ENCODE results near the gene GARIN5B. TPM values are rescaled to one million over a fixed set of nuclear protein-coding genes. Genes with fewer than 3 reads are reported as not detected.
A peak's percentile ranks its signal among the peaks of the same experiment; 100 is the strongest.
"Not testable (repeated sequence)": the region's sequence is repeated elsewhere in the genome, so short reads cannot be mapped to it uniquely, and the experiment has no call there.

GARIN5B gene
- total and polyA plus RNA-seq, 2 experiments from 2014 or later = not detected

DNA sequence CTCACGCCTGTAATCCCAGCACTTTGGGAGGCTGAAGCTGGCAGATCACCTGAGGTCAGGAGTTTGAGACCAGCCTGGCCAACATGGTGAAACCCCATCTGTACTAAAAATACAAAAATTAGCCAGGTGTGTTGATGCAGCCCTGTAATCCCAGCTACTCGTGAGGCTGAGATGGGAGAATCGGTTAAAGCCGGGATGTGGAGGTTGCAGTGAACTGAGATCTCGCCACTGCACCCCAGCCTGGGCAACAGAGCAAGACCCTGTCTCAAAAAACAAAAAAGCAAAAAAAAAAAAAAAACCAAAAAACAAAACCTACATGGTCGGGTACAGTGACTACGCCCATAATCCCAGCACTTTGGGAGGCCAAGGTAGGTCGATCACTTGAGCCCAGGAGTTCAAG lies 46.1 kb upstream of the GARIN5B start:
- ATAC-seq; H3K4me3 Mint-ChIP-seq; H3K27ac ChIP-seq (ENCODE audit: low read depth); H3K27ac Mint-ChIP-seq; H3K4me3 ChIP-seq; H3K27me3 ChIP-seq (ENCODE audit: insufficient read depth); H2AFZ ChIP-seq; H3K9me2 ChIP-seq (ENCODE audit: insufficient read depth); H3K4me2 ChIP-seq; DNase-seq (ENCODE audit: low spot score): not testable (repeated sequence)
- peaks cover 12% of the 10 kb centered on the region for H3K4me1 ChIP-seq (ENCODE audit: insufficient read depth)
- peaks cover 23% of the 10 kb centered on the region for H3K36me3 ChIP-seq (ENCODE audit: insufficient read depth)
- Mint-ChIP-seq H3K4me1 (peaks cover 18% of the 10 kb centered on the region), H3K9me3 (peaks cover 30% of the 10 kb centered on the region), H3K27me3 (ENCODE audit: insufficient read depth, low read depth, poor library complexity) (peaks cover 25% of the 10 kb centered on the region), H3K36me3 (ENCODE audit: low read depth) (peaks cover 53% of the 10 kb centered on the region)
- H4K20me1 ChIP-seq (replicated peaks; ENCODE audit: insufficient read depth) = peaks cover 30% of the 10 kb centered on the region
- H3F3A ChIP-seq (replicated peaks; ENCODE audit: low read depth) = peaks cover 27% of the 10 kb centered on the region
- H3K79me2 ChIP-seq (replicated peaks; ENCODE audit: insufficient read depth) = peaks cover 32% of the 10 kb centered on the region

DNA sequence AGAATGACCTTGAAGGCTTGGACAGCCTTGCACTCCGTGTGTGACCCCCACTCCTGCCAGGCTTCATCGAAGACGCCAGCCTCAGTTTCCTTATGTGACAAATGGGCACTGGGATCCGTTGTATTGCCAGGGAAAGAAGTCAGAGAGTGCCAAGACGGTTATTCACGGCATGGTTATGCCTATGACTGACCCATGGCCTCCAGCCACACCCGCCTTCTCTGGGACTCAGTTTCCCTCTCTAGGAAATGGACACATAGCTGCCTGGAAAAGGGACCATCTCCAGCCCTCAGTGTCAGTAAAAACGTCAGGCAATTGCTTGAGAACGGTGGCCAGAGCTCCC lies 45.4 kb upstream of the GARIN5B start:
- Mint-ChIP-seq H3K27me3 (ENCODE audit: insufficient read depth, low read depth, poor library complexity) (peaks cover 23% of the 10 kb centered on the region), H3K4me1 (peaks cover 18% of the 10 kb centered on the region), H3K4me3 (peak overlapping the region; percentile 91), H3K36me3 (ENCODE audit: low read depth) (peaks cover 60% of the 10 kb centered on the region), H3K27ac (peak overlapping the region; percentile 98), H3K9me3 (peaks cover 30% of the 10 kb centered on the region)
- H3K79me2 ChIP-seq (replicated peaks; ENCODE audit: insufficient read depth) = peaks cover 39% of the 10 kb centered on the region
- no peak overlapping the region for H2AFZ ChIP-seq
- H3K36me3 ChIP-seq (ENCODE audit: insufficient read depth) = peaks cover 29% of the 10 kb centered on the region
- peaks cover 37% of the 10 kb centered on the region for H4K20me1 ChIP-seq (replicated peaks; ENCODE audit: insufficient read depth)
- H3F3A ChIP-seq (replicated peaks; ENCODE audit: low read depth) = peaks cover 33% of the 10 kb centered on the region
- H3K9me2 ChIP-seq (ENCODE audit: insufficient read depth) = peaks cover 8% of the 10 kb centered on the region
- peaks cover 14% of the 10 kb centered on the region for H3K4me1 ChIP-seq (ENCODE audit: insufficient read depth)
- peak overlapping the region; percentile 36; the same call in 1 of the 2 replicates for H3K4me3 ChIP-seq
- TF ChIP-seq STAT1 (IDR thresholded peaks at IDR 0.05; ENCODE audit: unreplicated experiment) (no peak), ZNF331 (CRISPR knock-in tag; IDR thresholded peaks at IDR 0.05; ENCODE audit: low read depth) (no peak), EZH2phosphoT487 (IDR thresholded peaks at IDR 0.05; ENCODE audit: unreplicated experiment) (no peak)
- peak overlapping the region; percentile 61; the same call in 1 of the 2 replicates for H3K4me2 ChIP-seq
- no peak for ATAC-seq
- H3K27ac ChIP-seq (ENCODE audit: low read depth) = peak overlapping the region; percentile 89; the same call in 1 of the 2 replicates
- no peak for DNase-seq (ENCODE audit: low spot score)
- H3K27me3 ChIP-seq (ENCODE audit: insufficient read depth) = no peaks in the 10 kb centered on the region

DNA sequence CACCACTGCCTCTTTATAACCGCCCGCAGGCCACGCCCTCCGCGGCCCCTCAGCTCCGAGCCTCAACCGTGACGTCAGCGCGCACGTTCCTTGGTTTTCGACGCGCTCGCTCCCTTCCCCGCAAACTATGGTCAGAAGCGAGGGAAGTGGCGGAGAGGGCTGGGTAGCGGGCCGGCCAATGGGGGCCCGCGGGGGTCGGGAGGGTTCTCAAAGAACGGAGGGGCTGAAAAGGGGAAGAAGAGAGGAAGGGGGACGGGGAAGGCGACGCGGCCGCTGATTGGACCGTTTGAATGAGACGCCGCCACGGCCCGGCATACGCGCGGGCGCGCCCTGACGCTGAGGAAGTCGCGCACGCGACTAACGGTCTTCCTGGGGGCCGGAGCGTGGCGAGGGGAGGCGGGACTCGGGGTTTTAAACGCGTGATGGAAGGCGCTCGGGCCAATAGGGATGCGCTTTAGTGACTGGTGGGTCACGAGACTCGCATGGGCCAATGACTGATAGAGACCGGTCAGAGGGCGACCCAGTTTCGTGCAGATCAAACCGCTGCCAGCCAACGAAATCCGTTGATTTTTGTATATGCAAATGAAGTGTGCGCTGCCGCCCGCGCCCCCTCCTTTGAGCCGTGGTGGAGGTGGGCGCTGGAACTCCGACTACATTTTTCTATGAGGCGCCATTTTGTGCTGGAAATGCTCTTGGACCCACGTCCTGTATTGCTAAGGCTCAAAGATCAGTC lies 44.9 kb upstream of the GARIN5B start:
- Histone ChIP-seq H3K79me2 (replicated peaks; ENCODE audit: insufficient read depth) (peaks cover 44% of the 10 kb centered on the region), H3K4me1 (ENCODE audit: insufficient read depth) (peaks cover 19% of the 10 kb centered on the region), H3K27ac (ENCODE audit: low read depth) (peak overlapping the region; percentile 97), H3K4me2 (peak overlapping the region; percentile 93), H3K9me2 (ENCODE audit: insufficient read depth) (peaks cover 8% of the 10 kb centered on the region), H4K20me1 (replicated peaks; ENCODE audit: insufficient read depth) (peaks cover 42% of the 10 kb centered on the region), H2AFZ (no peak overlapping the region), H3F3A (replicated peaks; ENCODE audit: low read depth) (peaks cover 38% of the 10 kb centered on the region), H3K36me3 (ENCODE audit: insufficient read depth) (peaks cover 34% of the 10 kb centered on the region), H3K4me3 (peak overlapping the region; percentile 94), H3K27me3 (ENCODE audit: insufficient read depth) (no peaks in the 10 kb centered on the region)
- Mint-ChIP-seq H3K4me3 (peak overlapping the region; percentile 91), H3K9me3 (peaks cover 30% of the 10 kb centered on the region), H3K27me3 (ENCODE audit: insufficient read depth, low read depth, poor library complexity) (peaks cover 23% of the 10 kb centered on the region), H3K4me1 (peaks cover 22% of the 10 kb centered on the region), H3K36me3 (ENCODE audit: low read depth) (peaks cover 65% of the 10 kb centered on the region), H3K27ac (peak overlapping the region; percentile 98)
- DNase-seq (ENCODE audit: low spot score) (peak; percentile 99), ATAC-seq (peak; percentile 95)
- peak; percentile 95 for TF ChIP-seq CREB1 (CRISPR knock-in tag; IDR thresholded peaks at IDR 0.05; ENCODE audit: low read depth)
- TF ChIP-seq ZNF114 (CRISPR knock-in tag; IDR thresholded peaks at IDR 0.05) = no peak; the same call in 1 of the 2 replicates

DNA sequence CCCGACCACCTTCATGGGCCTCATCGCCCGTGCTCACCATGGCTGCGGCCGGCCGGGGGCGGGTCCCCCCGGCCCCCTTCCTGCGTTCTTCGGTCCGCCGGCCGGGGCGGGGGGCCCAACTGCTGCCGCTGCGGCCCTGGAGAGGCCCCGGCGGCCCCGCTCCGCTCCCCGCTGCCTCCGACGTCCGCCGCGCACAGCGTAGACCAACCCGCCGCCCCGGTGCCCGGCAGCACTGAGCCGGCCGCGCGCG lies 44.4 kb upstream of the GARIN5B start, which contains the start of gene UBE2S:
TSS of gene UBE2S (minus strand) at position 239 of the 250 bp plus-strand sequence. CDS start at position 40, 199 bp downstream.
- H3K27me3 ChIP-seq (ENCODE audit: insufficient read depth); DNase-seq (ENCODE audit: low spot score); H3K9me2 ChIP-seq (ENCODE audit: insufficient read depth); H2AFZ ChIP-seq: not testable (repeated sequence)
- peaks cover 70% of the 10 kb centered on the region for H3K36me3 Mint-ChIP-seq (ENCODE audit: low read depth)
- peaks cover 47% of the 10 kb centered on the region for H4K20me1 ChIP-seq (replicated peaks; ENCODE audit: insufficient read depth)
- H3K4me1 Mint-ChIP-seq = peaks cover 25% of the 10 kb centered on the region
- ATAC-seq = peak; percentile 72
- peaks cover 21% of the 10 kb centered on the region for H3K4me1 ChIP-seq (ENCODE audit: insufficient read depth)
- H3K4me2 ChIP-seq = peak within 1 kb of the TSS; percentile 93
- TF ChIP-seq POLR2AphosphoS5 (IDR thresholded peaks at IDR 0.05; ENCODE audit: low read depth) = peak; percentile 98
- H3K79me2 ChIP-seq (replicated peaks; ENCODE audit: insufficient read depth) = peaks cover 44% of the 10 kb centered on the region
- H3K27ac Mint-ChIP-seq = peak within 1 kb of the TSS; percentile 98
- peak within 1 kb of the TSS; percentile 97 for H3K27ac ChIP-seq (ENCODE audit: low read depth)
- peaks cover 38% of the 10 kb centered on the region for H3K36me3 ChIP-seq (ENCODE audit: insufficient read depth)
- peaks cover 30% of the 10 kb centered on the region for H3K9me3 Mint-ChIP-seq
- H3F3A ChIP-seq (replicated peaks; ENCODE audit: low read depth) = peaks cover 43% of the 10 kb centered on the region
- peaks cover 23% of the 10 kb centered on the region for H3K27me3 Mint-ChIP-seq (ENCODE audit: insufficient read depth, low read depth, poor library complexity)
- peak within 1 kb of the TSS; percentile 94 for H3K4me3 ChIP-seq
- H3K4me3 Mint-ChIP-seq = peak within 1 kb of the TSS; percentile 91
